ENCODE data around the gene CCDC127.

Gene CCDC127

GRCh38 chr5:149745-150485 is 68.0 kb downstream of the CCDC127 start:
- in situ Hi-C loops (cut with HindIII; ENCODE audit: low pct_ligation_motif_present, low sequenced_read_pairs), result no loop called here

GRCh38 chr5:147751-148150 is 70.2 kb downstream of the CCDC127 start:
- no peak for DNase-seq
- in situ Hi-C loops (cut with HindIII; ENCODE audit: low pct_ligation_motif_present, low sequenced_read_pairs), result no loop called here
- Histone ChIP-seq H3K36me3 (replicated peaks) (no peaks in the 10 kb centered on the region), H3K4me3 (ENCODE audit: low read depth, low read length) (no peak overlapping the region), H3K27ac (no peak overlapping the region), H3K27me3 (replicated peaks) (no peaks in the 10 kb centered on the region)
- no peak for TF ChIP-seq CTCF (IDR thresholded peaks at IDR 0.05; ENCODE audit: low read depth, low read length, missing control alignments)

More at GRCh38 chr5:149745-150485, 68.0 kb downstream of the CCDC127 start:
- Histone ChIP-seq H3K27me3 (replicated peaks) (no peaks in the 10 kb centered on the region), H3K4me3 (ENCODE audit: low read depth, low read length) (no peak overlapping the region), H3K27ac (peak overlapping the region; percentile 29), H3K36me3 (replicated peaks) (no peaks in the 10 kb centered on the region)
- no peak for TF ChIP-seq CTCF (IDR thresholded peaks at IDR 0.05; ENCODE audit: low read depth, low read length, missing control alignments)
- DNase-seq, result no peak

Data from brain microvascular endothelial cell (primary cell).